Activated T-helper 1 cell treated with anti-CD3 and anti-CD28 coated beads, Interleukin-12 subunit alpha, Interleukin-12 subunit beta, Interleukin-2, Interleukin-4 antibody, amounts not matched to agents 30 ng/mL and 10 ng/mL and 1 ng/mL, durations not matched to agents 14 hours and 24 hours and 36 hours (primary cell): ENCODE results near the gene MYO1F. TPM values are rescaled to one million over a fixed set of nuclear protein-coding genes. Genes with fewer than 3 reads are reported as not detected.
"Not testable (repeated sequence)": the region's sequence is repeated elsewhere in the genome, so short reads cannot be mapped to it uniquely, and the experiment has no call there.

ENCODE experiments used
- DNase-seq: peaks from one replicate; pipeline ENCODE4 v3.0.0; 2021; ENCODE audit warnings: low spot score
- H3K27ac Mint-ChIP-seq: one replicate; pipeline ENCODE4 v1.8.0; 2021; ENCODE audit warnings: mild to moderate bottlenecking, mixed read lengths
- H3K27me3 Mint-ChIP-seq: one replicate; pipeline ENCODE4 v1.8.0; 2022; ENCODE audit warnings: mild to moderate bottlenecking, moderate library complexity, mixed read lengths; ENCODE audit not compliant: insufficient read depth
- H3K36me3 Mint-ChIP-seq: one replicate; pipeline ENCODE4 v1.8.0; 2021; ENCODE audit warnings: low read depth, mixed read lengths
- H3K4me1 Mint-ChIP-seq: one replicate; pipeline ENCODE4 v1.8.0; 2021; ENCODE audit warnings: low read depth, mixed read lengths
- H3K4me3 Mint-ChIP-seq: one replicate; pipeline ENCODE4 v1.8.0; 2021; ENCODE audit warnings: mild to moderate bottlenecking, moderate library complexity, mixed read lengths
- H3K9me3 Mint-ChIP-seq: one replicate; pipeline ENCODE4 v1.8.0; 2021; ENCODE audit warnings: mixed read lengths
- intact Hi-C: fragments of 100-400 bp; cut with micrococcal nuclease; formaldehyde crosslinking; loops from one replicate; pipeline ENCODE4 v1.15.1; 2024
- total RNA-seq: library from RNA; stranded (reverse); gene quantifications from 2 replicates; pipeline ENCODE4 v1.2.3, GENCODE V29; 2022

Gene MYO1F
- total RNA-seq, 1 donor from 2014 or later: 50.9 TPM

DNA sequence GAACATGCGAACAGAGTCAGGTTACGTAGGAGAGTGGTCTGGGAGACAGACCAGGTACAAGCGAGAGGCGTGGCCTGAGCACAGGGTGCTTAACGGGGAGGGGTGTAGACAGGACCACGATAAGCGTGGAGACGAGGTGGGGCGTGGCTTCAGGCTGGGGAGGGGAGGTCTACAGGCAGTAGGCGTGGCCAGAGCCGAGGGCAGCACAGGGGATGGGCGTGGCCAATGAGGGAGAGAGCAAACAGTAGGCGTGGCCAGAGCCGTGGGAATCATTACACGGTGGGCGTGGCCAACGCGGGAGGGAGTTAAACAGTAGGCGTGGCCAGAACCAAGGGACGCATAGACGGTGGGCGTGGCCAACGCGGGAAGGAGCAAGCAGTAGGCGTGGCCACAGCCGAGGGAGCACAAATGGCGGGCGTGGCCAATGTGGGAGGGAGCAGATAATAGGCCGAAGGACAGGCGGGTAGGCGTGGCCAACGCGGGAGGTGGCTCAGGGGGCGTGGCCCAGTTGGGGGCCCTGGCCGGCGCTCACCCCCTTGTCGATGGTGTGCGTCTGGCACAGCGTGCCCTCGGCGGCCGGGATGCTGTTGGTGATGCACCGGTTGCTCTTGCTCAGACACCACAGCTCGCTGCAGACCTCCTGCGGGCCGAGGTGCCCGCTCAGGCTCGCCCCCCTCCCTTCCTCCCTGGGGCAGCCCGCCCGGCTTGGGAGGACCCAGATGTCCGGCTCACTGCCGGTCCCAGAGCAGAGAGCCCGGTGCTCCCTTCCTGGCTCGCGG is 15.2 kb upstream of the MYO1F start:
- Mint-ChIP-seq H3K27ac (peak overlapping the region; percentile 24), H3K4me1 (peaks cover 8% of the 10 kb centered on the region), H3K36me3 (no peaks in the 10 kb centered on the region), H3K4me3 (peak overlapping the region; percentile 68), H3K9me3 (peaks cover 18% of the 10 kb centered on the region), H3K27me3 (peaks cover 12% of the 10 kb centered on the region)
- intact Hi-C loops: loop anchor here (1.0 kb wide), 3 partner anchors 18 to 240 kb away; partner anchors contain the start of genes ADAMTS10, MARCHF2, MBD3L1 and ZNF558
- DNase-seq: peak; percentile 80

DNA sequence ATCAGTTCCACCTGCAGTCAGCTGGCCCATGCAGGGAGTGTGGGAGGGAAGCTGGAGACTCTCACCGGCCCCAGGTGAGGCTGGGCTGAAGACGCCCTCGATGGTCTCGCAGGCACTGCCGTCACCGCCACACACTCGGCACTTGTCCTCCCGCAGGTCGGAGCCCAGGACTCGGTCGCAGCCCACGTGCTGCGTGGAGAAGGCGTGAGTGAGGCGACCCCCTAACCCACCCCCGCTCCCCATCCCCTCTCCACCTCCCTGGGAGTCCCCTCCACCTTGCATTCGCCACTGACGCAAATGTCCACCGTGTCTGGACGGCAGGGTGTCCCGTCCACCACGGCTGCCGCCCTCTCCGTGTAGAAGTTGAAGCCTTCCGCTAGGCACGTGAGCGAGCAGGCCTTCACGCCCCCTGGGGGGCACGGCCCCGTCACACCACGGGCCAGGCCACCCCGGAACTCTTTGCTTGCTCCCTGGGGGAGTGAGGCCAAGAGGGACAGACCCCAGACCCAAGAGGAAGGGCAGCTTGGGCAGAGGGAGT is 12.0 kb upstream of the MYO1F start:
- Mint-ChIP-seq H3K36me3 (no peaks in the 10 kb centered on the region), H3K27ac (no peak overlapping the region), H3K4me1 (peaks cover 8% of the 10 kb centered on the region), H3K27me3 (peaks cover 9% of the 10 kb centered on the region), H3K9me3 (peaks cover 14% of the 10 kb centered on the region), H3K4me3 (no peak overlapping the region)
- intact Hi-C loops: no loop called here
- no peak for DNase-seq

DNA sequence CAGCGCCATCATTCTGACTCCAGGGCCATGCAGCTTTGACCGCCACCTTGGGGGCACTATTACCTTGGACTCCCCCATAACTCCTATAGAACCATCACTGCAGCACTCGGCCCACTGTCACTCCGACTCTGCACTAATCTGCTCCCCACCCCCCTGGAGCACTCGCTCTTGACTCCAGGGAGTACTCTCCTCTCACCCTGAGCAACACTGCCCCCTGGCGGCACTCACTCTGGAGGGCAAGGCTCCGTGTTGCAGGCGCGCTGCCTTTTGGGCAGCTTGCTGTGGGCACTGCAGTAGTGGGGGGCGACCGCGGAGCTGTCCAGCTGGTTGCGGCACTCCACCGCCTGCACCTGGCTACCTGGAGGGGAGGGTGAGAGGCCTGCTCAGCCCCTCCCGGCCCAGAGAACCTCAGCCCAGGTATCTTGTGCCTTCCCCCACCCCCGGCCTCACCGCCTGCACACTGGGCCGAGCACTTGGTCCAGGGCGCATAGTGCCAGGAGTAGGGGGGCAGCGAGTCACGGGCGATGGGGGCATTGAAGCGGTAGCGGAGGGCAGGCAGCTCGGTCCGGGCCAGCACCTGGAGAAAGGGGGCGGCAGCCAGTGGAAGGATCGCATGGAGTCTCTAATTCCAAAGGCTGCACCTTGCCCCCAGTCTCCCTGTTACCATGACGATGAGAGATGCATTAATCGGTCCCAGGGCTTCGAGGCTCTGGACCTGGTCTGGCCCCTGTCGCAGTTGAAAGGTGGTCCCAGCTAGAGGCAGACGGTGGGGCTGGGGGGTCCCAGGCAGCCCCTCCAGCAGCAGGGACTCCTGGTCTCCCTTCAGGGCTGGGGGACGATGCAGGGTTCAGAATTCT is 8.9 kb upstream of the MYO1F start:
- Mint-ChIP-seq H3K9me3 (no peaks in the 10 kb centered on the region), H3K4me3 (no peak overlapping the region), H3K27me3 (peaks cover 6% of the 10 kb centered on the region), H3K36me3 (no peaks in the 10 kb centered on the region), H3K4me1 (no peaks in the 10 kb centered on the region), H3K27ac (no peak overlapping the region)
- peak; percentile 49 for DNase-seq
- intact Hi-C loops: no loop called here

DNA sequence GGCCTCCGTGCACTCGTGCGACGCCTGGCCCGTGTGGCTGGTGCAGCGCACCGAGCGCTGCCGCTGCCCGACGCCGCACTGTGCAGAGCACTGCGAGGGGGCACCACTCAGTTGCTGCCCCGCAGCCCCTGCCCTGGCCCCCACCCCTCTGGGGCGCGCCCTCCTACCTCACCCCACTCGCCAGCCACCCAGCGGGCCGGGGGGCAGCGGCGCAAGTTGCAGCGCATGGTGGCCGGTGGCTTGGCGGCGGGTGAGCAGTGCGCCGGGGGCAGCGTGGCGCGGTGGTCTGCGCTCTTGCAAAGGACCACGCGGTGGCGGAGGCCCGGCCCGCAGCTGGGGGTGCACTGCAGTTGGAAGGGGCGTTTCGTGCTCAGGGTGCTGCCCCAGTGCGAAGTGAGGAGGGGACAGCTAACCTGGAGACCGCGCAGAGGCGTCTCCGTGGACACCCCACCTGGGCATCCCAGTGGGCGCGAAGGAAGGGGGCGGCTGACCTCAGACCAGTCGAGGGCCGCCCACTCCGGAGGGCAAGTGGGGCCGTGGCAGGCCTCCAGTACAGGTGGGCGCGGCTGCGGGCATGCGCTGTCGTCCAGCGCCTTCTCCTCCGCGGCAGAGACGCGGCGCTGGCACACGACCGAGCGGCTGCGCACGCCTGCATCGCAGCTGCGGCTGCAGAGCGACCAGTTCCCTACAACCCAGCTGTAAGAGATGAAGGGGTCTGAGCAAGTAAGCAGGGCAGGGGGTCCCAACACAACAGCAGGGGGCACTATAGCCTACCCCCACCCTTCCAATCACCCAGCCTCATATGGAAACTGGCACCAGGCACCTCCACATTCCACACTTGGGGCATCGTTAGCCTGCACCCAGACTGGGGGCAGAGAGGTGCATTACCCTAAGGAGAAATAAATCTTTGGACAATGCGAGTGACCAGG is 8.0 kb upstream of the MYO1F start:
- Mint-ChIP-seq H3K4me3 (no peak overlapping the region), H3K9me3 (no peaks in the 10 kb centered on the region), H3K36me3 (no peaks in the 10 kb centered on the region), H3K27me3 (no peaks in the 10 kb centered on the region), H3K27ac (no peak overlapping the region), H3K4me1 (no peaks in the 10 kb centered on the region)
- DNase-seq: no peak
- intact Hi-C loops: no loop called here

DNA sequence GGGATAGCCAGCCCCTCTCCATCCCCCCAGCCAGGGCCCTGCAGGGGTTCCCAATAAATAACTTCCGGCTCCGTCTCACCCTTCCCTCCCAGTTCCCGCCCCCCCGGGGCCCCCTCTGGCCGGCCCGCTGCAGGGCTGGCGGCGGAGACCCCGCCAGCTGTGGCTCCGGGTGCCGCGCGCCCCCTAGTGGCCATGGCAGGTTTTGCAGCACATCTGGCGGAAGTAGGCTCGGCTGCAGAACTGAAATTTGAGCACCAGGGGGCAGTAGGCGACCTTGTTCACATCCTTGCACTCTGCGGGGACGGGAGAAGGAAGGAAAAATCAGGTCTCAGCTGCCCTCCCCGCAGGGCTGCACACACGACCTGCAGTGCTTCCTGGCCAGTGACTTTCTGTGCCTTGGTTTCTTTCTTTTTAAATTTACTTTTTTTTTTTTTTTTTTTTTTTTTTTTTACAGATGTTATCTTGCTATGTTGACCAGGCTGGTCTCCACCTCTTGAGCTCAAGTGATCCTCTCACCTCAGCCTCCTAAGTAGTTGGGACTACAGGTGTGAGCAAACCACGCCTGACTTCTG is 3.6 kb upstream of the MYO1F start:
- peak; percentile 80 for DNase-seq
- Mint-ChIP-seq H3K9me3 (no peaks in the 10 kb centered on the region), H3K27me3 (peaks cover 3% of the 10 kb centered on the region), H3K27ac (no peak overlapping the region), H3K4me3 (no peak overlapping the region), H3K36me3 (peaks cover 3% of the 10 kb centered on the region), H3K4me1 (peaks cover 26% of the 10 kb centered on the region)
- intact Hi-C loops: loop anchor here (1.0 to 2.0 kb wide), 4 partner anchors 62 to 168 kb away; partner anchors contain the start of genes MARCHF2 and ZNF414

DNA sequence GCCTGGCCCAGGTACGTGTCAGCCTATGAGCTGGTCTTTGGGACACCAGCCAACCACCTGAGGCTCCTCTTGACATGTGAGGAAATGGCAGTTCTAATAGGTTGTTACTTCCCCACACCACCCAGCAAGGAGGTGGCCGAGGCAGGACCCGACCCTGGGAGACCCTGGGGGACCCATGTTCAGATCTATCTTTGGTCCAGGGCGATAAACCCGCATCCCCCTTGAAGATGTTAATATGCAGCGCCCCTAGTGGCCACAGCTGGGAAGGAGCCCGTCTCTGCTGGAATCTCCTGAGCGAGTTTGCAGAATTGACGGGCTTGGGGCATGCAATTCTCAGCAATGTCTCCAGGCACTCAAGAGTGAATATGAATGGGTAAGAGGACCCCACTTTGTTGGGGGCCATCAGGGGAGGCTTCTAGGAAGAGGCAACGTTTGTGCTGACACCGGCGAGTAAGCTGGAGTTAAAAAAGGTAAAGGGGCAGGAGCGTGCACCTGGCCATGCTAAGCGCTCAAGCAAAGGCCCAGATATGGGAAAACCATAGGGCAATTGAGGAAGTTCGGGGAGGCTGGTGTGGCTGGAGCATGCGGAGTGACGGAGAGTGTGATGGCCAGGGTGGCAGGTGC is 1.5 kb upstream of the MYO1F start:
- peak overlapping the region; percentile 43 for H3K4me3 Mint-ChIP-seq
- H3K36me3 Mint-ChIP-seq: peaks cover 19% of the 10 kb centered on the region
- H3K9me3 Mint-ChIP-seq: no peaks in the 10 kb centered on the region
- DNase-seq: peak; percentile 71
- peaks cover 3% of the 10 kb centered on the region for H3K27me3 Mint-ChIP-seq
- peaks cover 45% of the 10 kb centered on the region for H3K4me1 Mint-ChIP-seq
- intact Hi-C loops: loop anchor here (1.0 to 5.0 kb wide), 2 partner anchors 9 to 226 kb away; no protein-coding TSS in a partner anchor
- peak overlapping the region; percentile 9 for H3K27ac Mint-ChIP-seq

DNA sequence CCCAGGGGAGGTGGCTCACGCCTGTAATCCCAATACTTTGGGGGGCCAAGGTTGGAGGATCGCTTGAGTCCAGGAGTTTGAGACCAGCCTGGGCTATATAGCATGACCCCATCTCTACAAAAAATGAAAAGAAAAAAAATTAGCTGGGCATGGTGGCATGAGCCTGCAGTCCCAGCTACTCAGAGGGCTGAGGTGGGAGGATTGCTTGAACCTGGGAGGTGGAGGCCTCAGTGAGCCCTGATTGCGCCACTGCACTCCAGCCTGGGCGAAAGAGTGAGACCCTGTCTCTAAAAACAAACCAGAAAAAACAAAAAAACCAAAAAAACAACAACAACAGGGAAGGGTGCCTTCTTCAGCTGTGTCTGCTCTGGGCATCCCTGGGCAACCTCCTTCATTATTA is 499 bp upstream of the MYO1F start:
- H3K4me1 Mint-ChIP-seq: peaks cover 54% of the 10 kb centered on the region
- H3K27ac Mint-ChIP-seq: no peak overlapping the region
- peak overlapping the region; percentile 97 for H3K4me3 Mint-ChIP-seq

DNA sequence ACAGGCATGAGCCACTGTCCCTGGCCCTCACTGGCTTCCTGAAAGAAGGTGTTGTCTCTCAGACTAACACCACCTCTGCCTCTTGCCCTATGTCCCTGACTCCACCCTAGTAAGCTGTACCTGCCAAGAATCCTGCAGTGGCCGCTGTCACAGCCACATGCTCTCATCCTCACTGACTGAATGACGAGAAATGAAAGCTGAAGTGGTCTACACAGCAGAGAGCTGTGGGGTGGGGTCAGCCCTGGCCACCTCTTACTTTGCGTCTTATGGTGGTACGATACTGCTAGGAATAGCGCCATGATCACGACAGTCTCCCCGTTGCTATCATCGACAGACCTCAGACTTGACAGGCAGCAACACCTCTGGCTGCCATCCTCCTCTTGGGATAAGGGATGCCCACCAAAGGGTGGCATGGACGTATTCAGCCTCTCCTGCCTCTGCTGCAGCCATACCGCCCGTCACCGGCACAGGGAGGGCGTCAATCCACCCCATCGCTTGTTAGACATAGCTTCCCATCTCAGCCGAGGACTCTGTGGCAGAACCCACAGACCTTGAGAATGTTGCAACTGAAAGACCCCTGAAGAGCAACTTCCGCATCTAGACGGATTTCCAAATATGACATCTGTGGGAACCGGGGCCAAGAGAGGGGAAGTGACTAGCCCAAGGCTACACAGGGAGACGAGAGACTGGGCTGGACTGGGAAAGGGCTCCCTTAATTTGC is 809 bp downstream of the MYO1F start:
- H3K4me1 Mint-ChIP-seq: peaks cover 63% of the 10 kb centered on the region
- H3K27ac Mint-ChIP-seq: peak overlapping the region; percentile 91
- peaks cover 28% of the 10 kb centered on the region for H3K36me3 Mint-ChIP-seq
- peaks cover 3% of the 10 kb centered on the region for H3K27me3 Mint-ChIP-seq
- no peak for DNase-seq
- H3K9me3 Mint-ChIP-seq: no peaks in the 10 kb centered on the region
- H3K4me3 Mint-ChIP-seq: peak overlapping the region; percentile 97
- intact Hi-C loops: loop anchor here (5.0 kb wide), 1 partner anchor 224 kb away; no protein-coding TSS in a partner anchor

More for the DNA sequence above, 499 bp upstream of the MYO1F start:
- DNase-seq: no peak
- peaks cover 24% of the 10 kb centered on the region for H3K36me3 Mint-ChIP-seq
- peaks cover 3% of the 10 kb centered on the region for H3K27me3 Mint-ChIP-seq
- H3K9me3 Mint-ChIP-seq: no peaks in the 10 kb centered on the region
- intact Hi-C loops: loop anchor here (1.0 to 5.0 kb wide), 2 partner anchors 8 to 225 kb away; no protein-coding TSS in a partner anchor

DNA sequence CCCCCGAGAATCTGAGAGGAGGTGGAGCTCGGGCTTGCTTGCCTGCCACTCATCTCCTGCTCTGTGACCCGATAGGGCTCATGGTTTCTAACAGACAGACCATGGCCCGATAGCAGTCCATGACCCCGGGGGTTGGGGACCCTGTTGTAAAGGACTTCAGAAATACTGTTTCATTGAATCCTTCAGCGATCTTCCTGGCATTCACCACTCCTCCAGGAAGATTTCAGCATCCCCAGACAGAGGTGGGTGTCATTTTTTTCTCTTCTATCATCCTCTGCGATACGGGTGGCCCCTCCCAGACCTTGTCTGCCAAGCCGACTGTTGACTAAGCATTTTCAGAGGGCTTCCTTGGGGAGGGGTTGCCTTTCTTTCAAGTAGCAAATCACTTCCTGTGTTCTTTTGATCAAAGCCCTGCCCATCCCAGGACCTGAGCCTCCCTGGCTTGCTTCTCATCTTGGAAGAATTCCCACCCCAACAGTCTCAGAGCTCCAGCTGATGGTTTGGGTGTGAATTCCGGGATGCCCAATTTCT is 1.7 kb downstream of the MYO1F start:
- intact Hi-C loops: loop anchor here (5.0 kb wide), 1 partner anchor 223 kb away; no protein-coding TSS in a partner anchor
- peak overlapping the region; percentile 97 for H3K4me3 Mint-ChIP-seq

DNA sequence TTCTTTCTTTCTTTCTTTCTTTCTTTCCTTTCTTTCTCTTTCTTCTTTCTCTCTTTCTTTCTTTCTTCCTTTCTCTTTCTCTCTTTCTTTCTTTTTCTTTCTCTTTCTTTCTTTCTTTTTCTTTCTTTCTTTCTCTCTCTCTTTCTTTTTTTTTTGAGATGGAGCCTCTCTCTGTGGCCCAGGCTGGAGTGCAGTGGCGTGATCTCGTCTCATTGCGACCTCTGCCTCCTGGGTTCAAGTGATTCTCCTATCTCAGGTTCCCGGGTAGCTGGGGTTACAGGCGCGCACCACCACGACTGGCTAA is 2.7 kb downstream of the MYO1F start:
- H3K9me3 Mint-ChIP-seq, DNase-seq, intact Hi-C loops, H3K27me3 Mint-ChIP-seq: not testable (repeated sequence)
- H3K27ac Mint-ChIP-seq: peak overlapping the region; percentile 19
- H3K4me1 Mint-ChIP-seq: peaks cover 79% of the 10 kb centered on the region
- H3K4me3 Mint-ChIP-seq: peak overlapping the region; percentile 97
- H3K36me3 Mint-ChIP-seq: peaks cover 31% of the 10 kb centered on the region

More for the DNA sequence above, 1.7 kb downstream of the MYO1F start:
- H3K27ac Mint-ChIP-seq: peak overlapping the region; percentile 91
- peaks cover 3% of the 10 kb centered on the region for H3K27me3 Mint-ChIP-seq
- peaks cover 71% of the 10 kb centered on the region for H3K4me1 Mint-ChIP-seq
- peak; percentile 50 for DNase-seq
- no peaks in the 10 kb centered on the region for H3K9me3 Mint-ChIP-seq
- peaks cover 31% of the 10 kb centered on the region for H3K36me3 Mint-ChIP-seq

DNA sequence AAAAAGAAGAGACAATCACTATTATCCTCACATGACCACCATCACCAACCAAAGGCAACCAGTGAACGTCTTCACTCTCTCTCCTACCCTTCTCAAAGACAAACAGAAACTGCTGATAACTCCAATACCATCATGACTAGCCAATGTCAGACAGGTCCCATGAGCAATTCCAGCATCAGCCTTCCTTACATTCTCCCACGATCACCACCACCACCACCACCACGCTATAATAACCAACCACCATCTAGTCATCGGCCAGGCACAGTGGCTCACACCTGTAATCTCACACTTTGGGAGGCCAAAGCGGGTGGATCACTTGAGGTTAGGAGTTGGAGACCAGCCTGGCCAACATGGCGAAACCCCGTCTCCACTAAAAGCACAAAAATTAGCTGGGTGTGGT is 3.9 kb downstream of the MYO1F start:
- Mint-ChIP-seq H3K4me3 (peak overlapping the region; percentile 70), H3K36me3 (peaks cover 35% of the 10 kb centered on the region), H3K9me3 (no peaks in the 10 kb centered on the region), H3K4me1 (peaks cover 80% of the 10 kb centered on the region), H3K27ac (peak overlapping the region; percentile 97), H3K27me3 (no peaks in the 10 kb centered on the region)
- intact Hi-C loops: no loop called here
- no peak for DNase-seq
